ENCODE data around the gene NDOR1.

Gene NDOR1

GRCh38 chr9:137158625-137159024, 46.9 kb upstream of the NDOR1 start:
- Histone ChIP-seq H3K27me3 (ENCODE audit: insufficient read depth, poor library complexity, severe bottlenecking) (peaks cover 60% of the 10 kb centered on the region), H3K27ac (replicated peaks) (no peak overlapping the region), H3K4me3 (replicated peaks; ENCODE audit: insufficient read depth, low read length) (no peak overlapping the region)
- no peak for DNase-seq (ENCODE audit: low read depth in 1 of 2, low spot score in 1 of 2)
- TF ChIP-seq CTCF (IDR thresholded peaks at IDR 0.05; ENCODE audit: insufficient read depth, low read length) (no peak), POLR2AphosphoS5 (IDR thresholded peaks at IDR 0.05; ENCODE audit: low read depth) (no peak), SPI1 (IDR thresholded peaks at IDR 0.05; ENCODE audit: borderline replicate concordance, low read depth) (no peak), GABPA (IDR thresholded peaks at IDR 0.05; ENCODE audit: low read depth) (no peak), REST (IDR thresholded peaks at IDR 0.05; ENCODE audit: insufficient replicate concordance, low read depth) (no peak)

- H3K27me3 ChIP-seq (ENCODE audit: insufficient read depth, poor library complexity, severe bottlenecking): peaks cover 68% of the 10 kb centered on the region
Observed at GRCh38 chr9:137159105-137160053, 46.1 kb upstream of the NDOR1 start.

More at GRCh38 chr9:137159105-137160053, 46.1 kb upstream of the NDOR1 start:
- DNase-seq (ENCODE audit: low read depth in 1 of 2, low spot score in 1 of 2): no peak
- no peak for TF ChIP-seq SPI1 (IDR thresholded peaks at IDR 0.05; ENCODE audit: borderline replicate concordance, low read depth)
- no peak for TF ChIP-seq POLR2AphosphoS5 (IDR thresholded peaks at IDR 0.05; ENCODE audit: low read depth)
- TF ChIP-seq CTCF (IDR thresholded peaks at IDR 0.05; ENCODE audit: insufficient read depth, low read length): no peak
- TF ChIP-seq REST (IDR thresholded peaks at IDR 0.05; ENCODE audit: insufficient replicate concordance, low read depth): no peak
- no peak for TF ChIP-seq GABPA (IDR thresholded peaks at IDR 0.05; ENCODE audit: low read depth)
- no peak overlapping the region for H3K27ac ChIP-seq (replicated peaks)
- H3K4me3 ChIP-seq (replicated peaks; ENCODE audit: insufficient read depth, low read length): no peak overlapping the region

Data from HL-60 (cell line).